ENCODE data around the gene KHK.
A peak's percentile ranks its signal among the peaks of the same experiment; 100 is the strongest.

The KHK gene

GRCh38 chr2:27082773-27083409 is 3.7 kb upstream of the KHK start:
- no peak for DNase-seq

GRCh38 chr2:27083410-27084296 is 2.9 kb upstream of the KHK start:
- no peak for DNase-seq

- DNase-seq = no peak
Observed at GRCh38 chr2:27084297-27085061, 2.1 kb upstream of the KHK start.

GRCh38 chr2:27085062-27085672 is 1.4 kb upstream of the KHK start:
- no peak for DNase-seq

- DNase-seq = peak; percentile 62
Observed at GRCh38 chr2:27085673-27086089, 891 bp upstream of the KHK start.

- DNase-seq = peak; percentile 98
Observed at GRCh38 chr2:27086090-27086723, 365 bp upstream of the KHK start.

GRCh38 chr2:27087823-27088410 is 1.3 kb downstream of the KHK start:
- DNase-seq = no peak

- DNase-seq = no peak
Observed at GRCh38 chr2:27088634-27089033, 2.1 kb downstream of the KHK start.

GRCh38 chr2:27089111-27089954 is 2.8 kb downstream of the KHK start:
- DNase-seq = no peak

- DNase-seq = no peak
Observed at GRCh38 chr2:27091746-27092695, 5.4 kb downstream of the KHK start.

- no peak for DNase-seq
Observed at GRCh38 chr2:27092696-27093429, 6.3 kb downstream of the KHK start.

GRCh38 chr2:27093430-27094352 is 7.1 kb downstream of the KHK start:
- DNase-seq = no peak

- DNase-seq = no peak
Observed at GRCh38 chr2:27094353-27094984, 7.9 kb downstream of the KHK start.

- no peak for DNase-seq
Observed at GRCh38 chr2:27095427-27095744, 8.8 kb downstream of the KHK start.

GRCh38 chr2:27095745-27096651 is 9.4 kb downstream of the KHK start:
- peak; percentile 66 for DNase-seq

GRCh38 chr2:27096748-27097297 is 10.3 kb downstream of the KHK start:
- DNase-seq = no peak
